BLaER1 treated with 17β-estradiol and CSF1 and Interleukin-3, amounts not matched to agents 10 nM and 100 nM (cell line): ENCODE results near the gene IL20RA.
A peak's percentile ranks its signal among the peaks of the same experiment; 100 is the strongest.

Source experiments
- H3K27ac ChIP-seq, 11 experiments: shearing (Covaris generic); formaldehyde crosslinking; 2 replicates each; pipeline ENCODE4 v1.8.1; 2022
- H3K27me3 ChIP-seq, 11 experiments: shearing (Covaris generic); formaldehyde crosslinking; 2 replicates each; pipeline ENCODE4 v1.8.1; 2022
- H3K36me3 ChIP-seq, 11 experiments: shearing (Covaris generic); formaldehyde crosslinking; 2 replicates each; pipeline ENCODE4 v1.8.1; 2022
- H3K4me1 ChIP-seq, 10 experiments: shearing (Covaris generic); formaldehyde crosslinking; 2 replicates each; pipeline ENCODE4 v1.8.1; 2022
- H3K4me2 ChIP-seq, 11 experiments: shearing (Covaris generic); formaldehyde crosslinking; 2 replicates each; pipeline ENCODE4 v1.8.1; 2022
- H3K4me3 ChIP-seq, 10 experiments: shearing (Covaris generic); formaldehyde crosslinking; 2 replicates each; pipeline ENCODE4 v1.8.1; 2022
- H3K9ac ChIP-seq, 11 experiments: shearing (Covaris generic); formaldehyde crosslinking; 2 replicates each; pipeline ENCODE4 v1.8.1; 2022
- H3K9me3 ChIP-seq, 11 experiments: shearing (Covaris generic); formaldehyde crosslinking; replicated peaks in 1 of 11; 2 replicates each; pipeline ENCODE4 v1.8.1; 2022
- H4K20me1 ChIP-seq, 11 experiments: shearing (Covaris generic); formaldehyde crosslinking; 2 replicates each; pipeline ENCODE4 v1.8.1; 2022
- Cebpa-rat ChIP-seq, 11 experiments: shearing (Covaris generic); IDR thresholded peaks; 2 replicates each; pipeline ENCODE4 v1.8.1; 2022

The IL20RA gene

DNA sequence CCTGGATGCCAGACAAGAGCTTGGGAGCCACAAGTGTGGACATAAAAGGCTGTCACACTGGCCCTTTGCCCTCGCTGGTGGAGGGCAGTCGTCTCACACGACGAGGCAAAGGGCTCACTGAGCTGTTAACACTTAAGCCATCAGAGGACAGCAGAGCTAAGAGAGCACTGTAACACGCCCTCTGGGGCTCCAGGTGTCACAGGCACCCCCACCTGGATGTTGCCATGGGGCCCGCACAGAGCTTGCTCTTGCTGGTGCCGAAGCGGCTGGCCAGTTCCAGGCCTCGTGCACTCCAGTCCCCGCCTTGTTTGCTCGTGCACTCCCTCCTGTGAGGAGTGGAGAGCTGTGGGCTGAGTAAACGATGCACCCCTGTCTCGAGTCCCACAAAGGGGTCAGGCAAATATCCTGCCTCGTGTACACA lies 85.3 kb downstream of the IL20RA start:
- Histone ChIP-seq H4K20me1 (no peaks in the 10 kb centered on the region), H3K9me3 (peaks cover 0 to 4% (median 0%) of the 10 kb centered on the region in 11 experiments; a peak in 2 of 22 replicates), H3K4me1 (peaks cover 22 to 51% (median 35%) of the 10 kb centered on the region in 10 experiments), H3K27ac (no peak overlapping the region), H3K4me2 (no peak overlapping the region), H3K9ac (no peak overlapping the region), H3K36me3 (no peaks in the 10 kb centered on the region), H3K27me3 (no peaks in the 10 kb centered on the region), H3K4me3 (no peak overlapping the region)
- TF ChIP-seq Cebpa-rat (IDR thresholded peaks at IDR 0.05): no peak

DNA sequence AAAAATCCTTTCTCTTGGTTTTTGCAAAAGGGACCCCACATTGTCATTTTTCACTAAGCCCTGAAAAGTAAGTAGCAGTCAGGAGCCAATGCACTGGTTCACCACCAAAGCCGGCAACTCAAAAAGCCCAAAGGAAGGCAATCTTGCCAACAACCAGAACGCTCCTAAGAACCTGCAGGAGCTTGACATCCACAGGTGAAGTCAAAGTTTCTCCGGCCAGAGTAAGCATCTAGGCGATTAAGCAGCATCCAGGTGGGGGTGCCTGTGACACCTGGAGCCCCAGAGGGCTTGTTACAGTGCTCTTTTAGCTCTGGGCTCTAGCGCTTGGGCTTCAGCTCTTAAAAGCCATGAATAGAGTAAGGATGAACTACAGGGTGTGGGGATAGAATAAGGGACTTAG lies 86.6 kb downstream of the IL20RA start:
- no peaks in the 10 kb centered on the region for H3K27me3 ChIP-seq
- no peak overlapping the region for H3K4me3 ChIP-seq
- H3K27ac ChIP-seq: no peak overlapping the region
- TF ChIP-seq Cebpa-rat (IDR thresholded peaks at IDR 0.05): no peak
- H3K4me2 ChIP-seq: peak overlapping the region in 3 of 11 experiments; percentile 5 to 27 (median 7); a peak in 3 of 22 replicates
- peaks cover 19 to 48% (median 33%) of the 10 kb centered on the region in 10 experiments for H3K4me1 ChIP-seq
- no peak overlapping the region for H3K9ac ChIP-seq
- peaks cover 0 to 4% (median 0%) of the 10 kb centered on the region in 11 experiments; a peak in 2 of 22 replicates for H3K9me3 ChIP-seq
- no peaks in the 10 kb centered on the region for H4K20me1 ChIP-seq
- H3K36me3 ChIP-seq: no peaks in the 10 kb centered on the region

DNA sequence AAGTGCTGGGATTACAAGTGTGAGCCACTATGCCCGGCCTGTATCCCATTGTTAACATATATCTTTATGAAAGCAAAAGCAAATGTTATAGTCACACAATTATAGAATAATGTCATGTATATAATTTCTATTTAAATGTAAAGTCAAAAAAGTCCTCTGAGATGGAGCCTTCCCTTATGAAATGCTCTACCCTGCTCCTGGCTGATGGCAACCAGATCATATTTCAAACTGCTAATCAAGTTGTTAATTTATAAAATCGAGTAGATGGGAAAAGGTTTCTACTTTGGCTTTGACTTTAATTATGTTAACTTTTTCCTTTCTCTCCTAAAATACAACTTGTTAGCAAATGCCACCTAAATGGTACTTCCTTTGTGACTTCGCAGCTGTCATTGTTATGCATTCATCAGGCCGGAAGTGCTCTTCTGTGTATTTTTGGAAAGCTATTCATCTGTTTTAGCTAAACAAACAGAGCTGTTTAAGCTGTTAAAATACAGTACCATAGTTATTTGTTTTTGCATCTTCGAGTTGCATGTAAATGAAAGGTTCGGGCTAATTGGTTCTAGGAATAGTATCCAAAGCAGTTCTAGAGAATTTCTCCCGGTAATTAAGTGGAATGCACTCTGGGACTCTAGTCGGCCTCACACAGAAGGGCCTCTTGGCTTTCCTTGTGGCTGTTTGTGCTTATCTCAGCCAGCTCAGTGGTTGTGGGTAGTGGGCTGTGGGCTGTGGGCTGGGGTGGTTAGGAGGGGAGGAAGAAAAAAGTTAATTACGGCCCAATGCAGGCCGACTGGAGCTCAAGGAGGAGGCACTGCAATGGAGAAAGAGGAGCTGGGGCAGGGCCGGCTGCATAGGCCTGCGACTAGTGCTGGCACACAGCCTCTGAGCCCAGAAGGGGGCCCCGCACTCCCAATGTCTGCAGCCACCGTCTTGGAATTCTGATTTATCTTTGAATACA lies 87.9 kb downstream of the IL20RA start:
- Histone ChIP-seq H3K36me3 (no peaks in the 10 kb centered on the region), H4K20me1 (no peaks in the 10 kb centered on the region), H3K4me3 (0 out of 20 replicates have a peak overlapping the region, but pooled peaks of 1 of the 10 experiments have one; percentile 19), H3K4me2 (peak overlapping the region; percentile 63 to 84 (median 75)), H3K27ac (peak overlapping the region in 10 of 11 experiments; percentile 31 to 78 (median 60); a peak in 18 of 22 replicates), H3K9ac (peak overlapping the region in 6 of 11 experiments; percentile 12 to 65 (median 38); a peak in 11 of 22 replicates), H3K9me3 (peaks cover 0 to 4% (median 0%) of the 10 kb centered on the region in 11 experiments; a peak in 2 of 22 replicates), H3K4me1 (peaks cover 13 to 41% (median 22%) of the 10 kb centered on the region in 10 experiments), H3K27me3 (no peaks in the 10 kb centered on the region)
- TF ChIP-seq Cebpa-rat (IDR thresholded peaks at IDR 0.05): no peak

DNA sequence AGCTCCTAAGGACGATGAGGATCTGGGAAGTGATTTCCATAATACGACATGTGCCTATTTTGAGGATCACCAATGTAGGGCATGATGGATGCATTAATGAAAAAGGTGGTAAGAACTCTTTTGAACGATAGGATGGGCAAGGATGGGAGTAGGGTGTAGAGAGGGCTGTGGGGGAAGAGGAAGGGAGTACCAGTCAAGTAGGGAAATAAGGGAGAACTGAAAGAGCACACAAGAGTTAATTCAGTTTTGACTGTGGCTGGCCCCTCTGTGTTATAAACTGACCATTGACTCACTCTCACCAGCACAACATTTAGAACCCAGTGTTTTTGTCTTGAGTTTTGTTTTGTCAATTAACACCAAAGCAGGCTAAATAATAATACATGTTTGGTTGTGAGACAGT lies 89.6 kb downstream of the IL20RA start:
- Histone ChIP-seq H3K4me2 (peak overlapping the region in 3 of 11 experiments; percentile 2 to 11 (median 8); a peak in 1 of 22 replicates), H3K36me3 (no peaks in the 10 kb centered on the region), H3K9me3 (peaks cover 0 to 4% (median 0%) of the 10 kb centered on the region in 11 experiments; a peak in 2 of 22 replicates), H3K27ac (no peak overlapping the region), H3K27me3 (no peaks in the 10 kb centered on the region), H3K9ac (no peak overlapping the region), H3K4me1 (peaks cover 13 to 39% (median 21%) of the 10 kb centered on the region in 10 experiments), H3K4me3 (no peak overlapping the region), H4K20me1 (no peaks in the 10 kb centered on the region)
- TF ChIP-seq Cebpa-rat (IDR thresholded peaks at IDR 0.05): no peak

DNA sequence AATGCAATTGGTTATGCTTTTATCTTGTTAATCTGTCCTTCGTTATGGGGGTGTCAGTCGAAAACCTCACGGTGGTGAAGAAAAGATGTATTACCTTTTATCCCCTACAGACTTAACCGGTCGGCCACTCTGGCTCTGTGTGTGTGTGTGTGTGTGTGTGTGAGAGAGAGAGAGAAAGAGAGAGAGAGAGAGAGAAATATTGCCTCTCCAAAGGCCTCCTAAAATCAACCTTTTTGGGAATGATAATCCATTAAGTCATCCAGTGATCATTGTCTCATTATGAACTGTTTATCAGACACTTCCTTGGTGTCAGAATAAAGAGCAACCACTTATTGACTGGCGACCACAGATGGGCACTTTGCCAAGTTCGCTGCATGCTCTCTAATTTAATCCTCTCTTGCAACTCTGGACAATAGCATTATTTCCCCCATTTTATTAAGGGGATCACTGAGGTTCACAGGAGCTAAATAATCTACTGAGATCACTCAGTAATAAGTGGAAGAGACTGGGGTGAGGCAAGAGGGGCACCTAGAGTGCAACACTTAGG lies 92.0 kb downstream of the IL20RA start:
- H3K4me3 ChIP-seq: no peak overlapping the region
- H3K4me2 ChIP-seq: peak overlapping the region in 1 of 11 experiments; percentile 10; a peak in 1 of 22 replicates
- no peaks in the 10 kb centered on the region for H4K20me1 ChIP-seq
- H3K9ac ChIP-seq: no peak overlapping the region
- peaks cover 0 to 18% (median 7%) of the 10 kb centered on the region in 11 experiments; a peak in 9 of 22 replicates for H3K9me3 ChIP-seq
- no peak for TF ChIP-seq Cebpa-rat (IDR thresholded peaks at IDR 0.05)
- H3K36me3 ChIP-seq: no peaks in the 10 kb centered on the region
- H3K4me1 ChIP-seq: peaks cover 13 to 33% (median 19%) of the 10 kb centered on the region in 10 experiments
- no peak overlapping the region for H3K27ac ChIP-seq
- H3K27me3 ChIP-seq: no peaks in the 10 kb centered on the region

DNA sequence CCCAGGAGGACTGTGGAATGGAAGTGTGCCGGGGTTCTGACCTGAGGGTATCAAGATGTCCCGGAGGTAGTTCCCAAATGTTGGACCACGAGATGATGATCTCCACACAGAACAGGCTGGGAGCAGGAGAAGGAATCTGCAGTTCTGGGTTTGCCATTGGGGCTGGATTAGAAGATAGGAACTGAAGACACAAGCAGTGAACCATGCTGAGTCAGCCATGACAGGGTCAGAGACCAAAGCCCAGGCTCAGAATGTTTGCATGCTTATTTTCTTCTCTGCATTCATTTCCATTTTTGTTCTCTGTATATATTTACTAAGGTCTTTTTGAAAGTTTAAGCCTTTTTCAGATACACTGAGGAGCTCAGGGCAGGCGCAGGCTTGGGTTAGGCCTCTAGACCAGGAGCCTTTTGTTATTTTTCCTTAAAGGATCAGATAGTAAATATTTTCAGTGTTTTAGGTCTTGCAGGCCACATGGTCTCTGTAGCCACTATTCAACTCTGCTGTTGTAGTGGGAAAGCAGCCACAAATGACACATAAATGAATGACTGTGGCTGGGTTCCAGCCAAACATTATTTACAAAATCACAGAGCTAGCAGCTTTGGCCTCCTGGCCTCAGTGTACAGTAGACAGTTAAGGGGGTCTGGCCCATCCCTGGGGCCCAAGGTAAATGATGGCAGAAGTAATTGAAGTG lies 94.2 kb downstream of the IL20RA start:
- Histone ChIP-seq H3K27ac (no peak overlapping the region), H3K4me1 (peaks cover 7 to 21% (median 17%) of the 10 kb centered on the region in 10 experiments), H4K20me1 (no peaks in the 10 kb centered on the region), H3K4me3 (no peak overlapping the region), H3K36me3 (no peaks in the 10 kb centered on the region), H3K9me3 (peaks cover 0 to 18% (median 7%) of the 10 kb centered on the region in 11 experiments; a peak in 9 of 22 replicates), H3K4me2 (no peak overlapping the region), H3K9ac (no peak overlapping the region), H3K27me3 (no peaks in the 10 kb centered on the region)
- no peak for TF ChIP-seq Cebpa-rat (IDR thresholded peaks at IDR 0.05)
